Body of pancreas (tissue), 4 donors: ENCODE data around the gene ANKRD39. TPM values are rescaled to one million over a fixed set of nuclear protein-coding genes. Genes with fewer than 3 reads are reported as not detected.

Experiments
- ATAC-seq: fragments of 150-250 bp; one replicate; pipeline ENCODE4 v1.9.1; 2016
- DNase-seq, 4 donors: peaks; one replicate each; pipeline ENCODE4 v3.0.0-alpha.2; 2019
- H3K27ac ChIP-seq, 4 donors: fragments of 200-600 bp; sonication (generic); 1 replicate in 3 of 4; 2 replicates in 1 of 4; pipeline versions ENCODE4 v1.5.1 to v1.6.1; 2016 to 2019; ENCODE audit warnings: mild to moderate bottlenecking in 1 of 4, mixed read lengths in 1 of 4, moderate library complexity in 1 of 4
- H3K27me3 ChIP-seq, 2 donors: fragments of 200-600 bp; sonication (generic); one replicate each; pipeline ENCODE4 v1.6.0; 2016; ENCODE audit warnings: mild to moderate bottlenecking in 1 of 2
- H3K36me3 ChIP-seq, 2 donors: fragments of 200-600 bp; sonication (generic); replicated peaks in 1 of 2; 2 replicates each; pipeline ENCODE4 v1.5.1; 2016; ENCODE audit warnings: low read depth in 2 of 2; ENCODE audit not compliant: insufficient read depth in 1 of 2
- H3K4me1 ChIP-seq: fragments of 200-600 bp; sonication (generic); one replicate; pipeline ENCODE4 v1.6.0; 2016
- H3K4me3 ChIP-seq, 2 donors: fragments of 200-600 bp; sonication (generic); 1 replicate in 1 of 2; 2 replicates in 1 of 2; pipeline ENCODE4 v1.5.1; 2016 to 2019
- H3K9me3 ChIP-seq, 3 donors: fragments of 200-600 bp; sonication (generic); 1 replicate in 2 of 3; 2 replicates in 1 of 3; pipeline ENCODE4 v1.5.1; 2016
- POLR2A ChIP-seq, 3 donors: fragments of 450-650 bp; IDR thresholded peaks; one replicate each; pipeline ENCODE4 v1.6.1; 2016; ENCODE audit warnings: antibody characterized with exemption in 3 of 3, mild to moderate bottlenecking in 2 of 3
- WGBS, 2 donors: methylation state at CpG; one replicate each; pipeline ENCODE4 v1.1.5; 2017; 5-methylcytosine and 5-hydroxymethylcytosine counted together
- intact Hi-C: fragments of 100-400 bp; cut with DNase I; formaldehyde crosslinking; loops from one replicate; pipeline ENCODE4 v1.15.1; 2023
- total RNA-seq, 2 donors: library from RNA; depleted of rRNA; stranded (reverse); fragments of >200 nt; gene quantifications; one replicate each; pipeline ENCODE4 v1.1.0, GENCODE V29; 2016
- TF ChIP-seq, protein P1 (sequence below), 7 experiments: fragments of 450-650 bp in 4 of 7; fragments of 200-600 bp in 3 of 7; sonication (generic) in 3 of 7; IDR thresholded peaks; one replicate each; pipeline ENCODE4 v1.5.1; 2016 to 2019; ENCODE audit warnings: antibody characterized with exemption in 7 of 7

Gene ANKRD39
- total RNA-seq, 2 donors from 2014 or later, result 2.3 to 14.3 TPM

GRCh38 chr2:96847586-96847985 is 10.2 kb downstream of the ANKRD39 start:
- intact Hi-C loops, result no loop called here
- TF ChIP-seq POLR2A (IDR thresholded peaks at IDR 0.05), result no peak
- TF ChIP-seq, protein P1, sequence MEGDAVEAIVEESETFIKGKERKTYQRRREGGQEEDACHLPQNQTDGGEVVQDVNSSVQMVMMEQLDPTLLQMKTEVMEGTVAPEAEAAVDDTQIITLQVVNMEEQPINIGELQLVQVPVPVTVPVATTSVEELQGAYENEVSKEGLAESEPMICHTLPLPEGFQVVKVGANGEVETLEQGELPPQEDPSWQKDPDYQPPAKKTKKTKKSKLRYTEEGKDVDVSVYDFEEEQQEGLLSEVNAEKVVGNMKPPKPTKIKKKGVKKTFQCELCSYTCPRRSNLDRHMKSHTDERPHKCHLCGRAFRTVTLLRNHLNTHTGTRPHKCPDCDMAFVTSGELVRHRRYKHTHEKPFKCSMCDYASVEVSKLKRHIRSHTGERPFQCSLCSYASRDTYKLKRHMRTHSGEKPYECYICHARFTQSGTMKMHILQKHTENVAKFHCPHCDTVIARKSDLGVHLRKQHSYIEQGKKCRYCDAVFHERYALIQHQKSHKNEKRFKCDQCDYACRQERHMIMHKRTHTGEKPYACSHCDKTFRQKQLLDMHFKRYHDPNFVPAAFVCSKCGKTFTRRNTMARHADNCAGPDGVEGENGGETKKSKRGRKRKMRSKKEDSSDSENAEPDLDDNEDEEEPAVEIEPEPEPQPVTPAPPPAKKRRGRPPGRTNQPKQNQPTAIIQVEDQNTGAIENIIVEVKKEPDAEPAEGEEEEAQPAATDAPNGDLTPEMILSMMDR (IDR thresholded peaks at IDR 0.05), result no peak
- no peaks in the 10 kb centered on the region for H3K9me3 ChIP-seq
- peaks cover 0 to 5% of the 10 kb centered on the region in 2 donors for H3K36me3 ChIP-seq
- H3K4me3 ChIP-seq, result no peak overlapping the region
- no peaks in the 10 kb centered on the region for H3K27me3 ChIP-seq
- DNase-seq, result no peak
- ATAC-seq, result no peak
- WGBS, 2 donors, result 81 to 88% methylated on average over 10 of the region's 10 CpGs
- no peak overlapping the region for H3K27ac ChIP-seq
- H3K4me1 ChIP-seq, result no peaks in the 10 kb centered on the region

DNA sequence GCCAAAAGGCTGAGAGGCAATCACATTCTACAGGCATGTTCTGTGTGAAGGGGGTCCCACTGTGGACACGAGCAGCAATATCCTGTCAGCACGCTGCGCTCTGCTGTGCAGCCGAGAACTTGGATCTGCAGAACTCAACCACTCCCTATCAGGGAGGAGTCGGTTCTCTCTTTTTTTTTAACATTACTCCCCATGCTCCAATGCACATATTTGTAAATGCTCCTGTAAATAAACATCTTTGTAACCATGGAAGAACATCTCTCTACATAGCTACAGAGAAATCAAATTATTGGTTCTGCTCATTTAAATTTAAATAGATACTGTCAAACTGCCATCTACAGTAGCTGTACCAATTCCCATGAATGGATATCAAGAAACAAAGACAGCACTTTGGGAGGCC is 11.0 kb downstream of the ANKRD39 start:
- Histone ChIP-seq H3K9me3 (no peaks in the 10 kb centered on the region), H3K27ac (no peak overlapping the region), H3K27me3 (no peaks in the 10 kb centered on the region), H3K36me3 (peaks cover 0 to 5% of the 10 kb centered on the region in 2 donors), H3K4me3 (no peak overlapping the region), H3K4me1 (no peaks in the 10 kb centered on the region)
- ATAC-seq (no peak), DNase-seq (no peak)
- 91 to 95% methylated on average over 5 of the region's 5 CpGs for WGBS, 2 donors
- no peak for TF ChIP-seq POLR2A (IDR thresholded peaks at IDR 0.05)
- TF ChIP-seq, protein P1 (IDR thresholded peaks at IDR 0.05), result no peak
- intact Hi-C loops, result no loop called here

DNA sequence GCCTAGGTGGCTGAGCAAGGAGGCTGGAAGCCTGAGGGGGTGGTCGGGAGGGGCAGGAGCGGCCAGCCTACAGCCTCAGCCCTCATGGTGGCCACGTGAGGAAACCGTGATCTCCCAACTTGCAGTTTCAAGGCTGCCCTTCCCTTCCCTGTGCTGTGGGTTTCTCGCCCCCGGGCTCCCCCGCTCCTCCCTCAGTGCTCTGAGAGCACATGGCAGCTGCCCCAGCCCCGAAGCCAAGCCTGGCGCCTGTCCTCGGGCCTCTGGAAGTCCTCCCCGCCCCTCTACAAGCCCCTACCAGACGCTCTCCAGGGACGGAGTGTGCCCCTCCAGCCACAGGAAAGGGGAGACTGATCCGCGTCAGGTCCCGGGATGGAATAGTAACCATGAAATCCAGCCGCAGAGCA is 13.4 kb downstream of the ANKRD39 start:
- Histone ChIP-seq H3K36me3 (peaks cover 0 to 2% of the 10 kb centered on the region in 2 donors), H3K27ac (no peak overlapping the region), H3K4me3 (no peak overlapping the region), H3K4me1 (no peaks in the 10 kb centered on the region), H3K27me3 (no peaks in the 10 kb centered on the region), H3K9me3 (no peaks in the 10 kb centered on the region)
- intact Hi-C loops, result no loop called here
- TF ChIP-seq POLR2A (IDR thresholded peaks at IDR 0.05), result no peak
- TF ChIP-seq, protein P1 (IDR thresholded peaks at IDR 0.05), result no peak
- DNase-seq (no peak), ATAC-seq (no peak)
- 91 to 100% methylated on average over 2 to 13 of the region's 17 CpGs for WGBS, 2 donors

GRCh38 chr2:96843538-96844268 is 14.1 kb downstream of the ANKRD39 start, which contains the start of gene ANKRD23:
Gene ANKRD23 (minus strand): TSS chr2:96844021. CDS start chr2:96843992, 29 bp downstream.
- no peak within 1 kb of the TSS for H3K27ac ChIP-seq

More at GRCh38 chr2:96843538-96844268, 14.1 kb downstream of the ANKRD39 start, which contains the start of gene ANKRD23:
- TF ChIP-seq, protein P1 (IDR thresholded peaks at IDR 0.05), result no peak
- no peak for TF ChIP-seq POLR2A (IDR thresholded peaks at IDR 0.05)
- H3K4me1 ChIP-seq, result no peaks in the 10 kb centered on the region
- 91 to 94% methylated on average over 12 to 14 of the region's 14 CpGs for WGBS, 2 donors
- intact Hi-C loops, result no loop called here
- H3K9me3 ChIP-seq, result no peaks in the 10 kb centered on the region
- no peak within 1 kb of the TSS for H3K4me3 ChIP-seq
- peaks cover 0 to 2% of the 10 kb centered on the region in 2 donors for H3K36me3 ChIP-seq
- H3K27me3 ChIP-seq, result no peaks in the 10 kb centered on the region
- DNase-seq (no peak), ATAC-seq (no peak)
